HG03442 (cell line): ENCODE measurements around the gene AUP1.
"Not testable (repeated sequence)": the region's sequence is repeated elsewhere in the genome, so short reads cannot be mapped to it uniquely, and the experiment has no call there.

Experiments used
- ATAC-seq: cut with Tn5 transposase; IDR thresholded peaks from one replicate; pipeline ENCODE4 v1.9.1; 2021; ENCODE audit warnings: mild to moderate bottlenecking, moderate library complexity; ENCODE audit not compliant: unreplicated experiment

Gene AUP1

GRCh38 chr2:74499940-74500577 is 29.4 kb downstream of the AUP1 start:
- no peak for ATAC-seq

- ATAC-seq, result no peak
Measured at GRCh38 chr2:74499267-74499939, 30.1 kb downstream of the AUP1 start, which contains the start of gene LBX2. TSS of gene LBX2 (minus strand) at chr2:74499603. CDS start at chr2:74499537, 66 bp downstream.

GRCh38 chr2:74498500-74499266 is 30.8 kb downstream of the AUP1 start:
- ATAC-seq, result no peak

- ATAC-seq, result no peak
Measured at GRCh38 chr2:74497777-74498499, 31.6 kb downstream of the AUP1 start.

GRCh38 chr2:74496997-74497776 is 32.3 kb downstream of the AUP1 start:
- ATAC-seq, result no peak

- ATAC-seq, result no peak
Measured at GRCh38 chr2:74495440-74495839, 34.1 kb downstream of the AUP1 start.

- ATAC-seq, result no peak
Measured at GRCh38 chr2:74493546-74493945, 36.0 kb downstream of the AUP1 start.

GRCh38 chr2:74491648-74492544 is 37.6 kb downstream of the AUP1 start:
- ATAC-seq, result no peak

GRCh38 chr2:74489906-74490305 is 39.6 kb downstream of the AUP1 start:
- ATAC-seq, result no peak

- ATAC-seq, result no peak
Measured at GRCh38 chr2:74488643-74489481, 40.6 kb downstream of the AUP1 start.

- no peak for ATAC-seq
Measured at GRCh38 chr2:74486141-74486540, 43.4 kb downstream of the AUP1 start.

GRCh38 chr2:74483675-74484164 is 45.8 kb downstream of the AUP1 start:
- ATAC-seq, result not testable (repeated sequence)

GRCh38 chr2:74482801-74483674 is 46.5 kb downstream of the AUP1 start, which contains the start of the genes CCDC142 and TTC31:
TSS of gene CCDC142 (minus strand) at chr2:74482998. CDS start at chr2:74482837, 161 bp downstream.
TSS of gene TTC31 (plus strand) at chr2:74483081. CDS start at chr2:74483096, 15 bp downstream.
- ATAC-seq, result peak; percentile 84

- ATAC-seq, result peak; percentile 34
Measured at GRCh38 chr2:74481961-74482800, 47.3 kb downstream of the AUP1 start.

- no peak for ATAC-seq
Measured at GRCh38 chr2:74481431-74481830, 48.1 kb downstream of the AUP1 start.
